ENCODE measurements around the gene CLC. TPM values are rescaled to one million over a fixed set of nuclear protein-coding genes. Genes with fewer than 3 reads are reported as not detected.

CLC gene
- polyA plus RNA-seq (2013, experiment 1 of 2): not detected
- polyA plus RNA-seq (2013, experiment 2 of 2): not detected

GRCh38 chr19:39737891-39738290 lies at the start of gene CLC:
Gene CLC, minus strand, starts transcription at chr19:39738029. Its CDS starts 77 bp downstream, at chr19:39737952.
- Histone ChIP-seq H3K4me3 (ENCODE audit: low read length in 2 of 2) (no peak within 1 kb of the TSS), H2BK12ac (ENCODE audit: low read length) (no peak within 1 kb of the TSS), H3K27ac (replicated peaks; ENCODE audit: low read length) (no peak within 1 kb of the TSS), H4K8ac (ENCODE audit: low read depth, low read length) (no peak within 1 kb of the TSS), H2AK5ac (ENCODE audit: low read depth, low read length) (no peak within 1 kb of the TSS), H4K91ac (ENCODE audit: low read depth, low read length, poor library complexity) (no peak within 1 kb of the TSS), H3K4me2 (ENCODE audit: insufficient read depth, low read length, poor library complexity, severe bottlenecking) (no peak within 1 kb of the TSS), H3K79me1 (ENCODE audit: low read depth, low read length) (no peaks in the 10 kb centered on the region), H2BK5ac (ENCODE audit: low read length) (no peak within 1 kb of the TSS), H3K36me3 (replicated peaks in 1 of 2; ENCODE audit: control insufficient read depth in 2 of 2, insufficient read depth in 2 of 2, low read length in 2 of 2) (no peaks in the 10 kb centered on the region), H3K27me3 (ENCODE audit: control insufficient read depth in 3 of 3, insufficient read depth in 3 of 3, low read depth in 1 of 3, low read length in 3 of 3) (peaks cover 0 to 11% (median 2%) of the 10 kb centered on the region in 3 experiments), H3K9ac (ENCODE audit: low read depth, low read length, poor library complexity) (no peak within 1 kb of the TSS), H2BK120ac (ENCODE audit: low read depth, low read length) (no peak within 1 kb of the TSS), H2AFZ (ENCODE audit: low read length) (no peak within 1 kb of the TSS), H3K23ac (ENCODE audit: low read depth, low read length, poor library complexity) (no peak within 1 kb of the TSS), H3K4ac (ENCODE audit: low read length) (no peak within 1 kb of the TSS), H3K14ac (ENCODE audit: low read length) (no peak within 1 kb of the TSS), H3K4me1 (ENCODE audit: control insufficient read depth in 2 of 2, insufficient read depth in 1 of 2, low read depth in 1 of 2, low read length in 2 of 2) (no peaks in the 10 kb centered on the region), H2BK15ac (ENCODE audit: low read length) (no peak within 1 kb of the TSS), H3K9me3 (replicated peaks in 1 of 2; ENCODE audit: control insufficient read depth in 2 of 2, insufficient read depth in 1 of 2, low read depth in 1 of 2, low read length in 2 of 2) (no peaks in the 10 kb centered on the region), H3K18ac (ENCODE audit: low read length) (no peak within 1 kb of the TSS)
- no peak for DNase-seq (ENCODE audit: low spot score)
- WGBS, 2 donors (ENCODE audit: extremely low coverage in 2 of 2, insufficient read length in 2 of 2, insufficient replicate concordance in 1 of 2): no CpG with 5 or more reads among the region's 3 CpGs

GRCh38 chr19:39780894-39781293 lies 43.1 kb upstream of the CLC start:
- no peak overlapping the region for H2BK5ac ChIP-seq (ENCODE audit: low read length)
- no peaks in the 10 kb centered on the region for H3K79me1 ChIP-seq (ENCODE audit: low read depth, low read length)
- H3K9me3 ChIP-seq (replicated peaks in 1 of 2; ENCODE audit: control insufficient read depth in 2 of 2, insufficient read depth in 1 of 2, low read depth in 1 of 2, low read length in 2 of 2): no peaks in the 10 kb centered on the region
- no peak overlapping the region for H2AFZ ChIP-seq (ENCODE audit: low read length)
- H3K14ac ChIP-seq (ENCODE audit: low read length): no peak overlapping the region
- no peak overlapping the region for H2BK120ac ChIP-seq (ENCODE audit: low read depth, low read length)
- no peak overlapping the region for H2AK5ac ChIP-seq (ENCODE audit: low read depth, low read length)
- H3K4me1 ChIP-seq (ENCODE audit: control insufficient read depth in 2 of 2, insufficient read depth in 1 of 2, low read depth in 1 of 2, low read length in 2 of 2): no peaks in the 10 kb centered on the region
- H4K8ac ChIP-seq (ENCODE audit: low read depth, low read length): no peak overlapping the region
- H3K23ac ChIP-seq (ENCODE audit: low read depth, low read length, poor library complexity): no peak overlapping the region
- H3K27me3 ChIP-seq (ENCODE audit: control insufficient read depth in 3 of 3, insufficient read depth in 3 of 3, low read depth in 1 of 3, low read length in 3 of 3): peaks cover 0 to 32% (median 0%) of the 10 kb centered on the region in 3 experiments
- no peak overlapping the region for H3K27ac ChIP-seq (replicated peaks; ENCODE audit: low read length)
- no peak overlapping the region for H2BK12ac ChIP-seq (ENCODE audit: low read length)
- H2BK15ac ChIP-seq (ENCODE audit: low read length): no peak overlapping the region
- H3K36me3 ChIP-seq (replicated peaks in 1 of 2; ENCODE audit: control insufficient read depth in 2 of 2, insufficient read depth in 2 of 2, low read length in 2 of 2): no peaks in the 10 kb centered on the region
- no CpG with 5 or more reads among the region's 3 CpGs for WGBS, 2 donors (ENCODE audit: extremely low coverage in 2 of 2, insufficient read length in 2 of 2, insufficient replicate concordance in 1 of 2)
- H3K9ac ChIP-seq (ENCODE audit: low read depth, low read length, poor library complexity): no peak overlapping the region
- no peak overlapping the region for H3K4me3 ChIP-seq (ENCODE audit: low read length in 2 of 2)
- H3K4ac ChIP-seq (ENCODE audit: low read length): no peak overlapping the region
- H3K18ac ChIP-seq (ENCODE audit: low read length): no peak overlapping the region
- no peak for DNase-seq (ENCODE audit: low spot score)
- no peak overlapping the region for H4K91ac ChIP-seq (ENCODE audit: low read depth, low read length, poor library complexity)
- no peak overlapping the region for H3K4me2 ChIP-seq (ENCODE audit: insufficient read depth, low read length, poor library complexity, severe bottlenecking)

DNA sequence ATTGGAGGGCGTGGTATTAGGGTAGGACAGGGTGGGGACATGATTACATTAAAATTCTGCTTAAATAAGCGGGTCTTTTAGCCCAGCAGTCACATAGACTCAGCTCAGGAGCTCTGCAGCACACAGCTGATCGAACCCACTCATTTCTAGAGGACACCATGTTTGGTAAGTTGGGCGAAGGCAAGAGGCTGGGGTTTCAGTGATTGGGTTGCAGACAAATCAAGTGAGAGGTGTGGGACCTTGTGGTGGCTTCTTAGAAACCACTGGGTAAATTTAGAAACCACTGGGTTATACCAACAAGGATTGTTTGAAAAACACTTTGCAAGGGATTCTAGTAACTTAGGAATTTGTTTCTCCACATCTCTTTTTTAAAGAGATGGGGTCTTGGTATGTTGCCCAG lies 40.9 kb upstream of the CLC start, which contains the start of gene LEUTX:
LEUTX (plus strand) TSS at position 92 of the 400 bp plus-strand sequence; CDS start at position 159, 67 bp downstream.
- Histone ChIP-seq H3K9me3 (replicated peaks in 1 of 2; ENCODE audit: control insufficient read depth in 2 of 2, insufficient read depth in 1 of 2, low read depth in 1 of 2, low read length in 2 of 2) (no peaks in the 10 kb centered on the region), H3K9ac (ENCODE audit: low read depth, low read length, poor library complexity) (no peak within 1 kb of the TSS), H2AFZ (ENCODE audit: low read length) (no peak within 1 kb of the TSS), H2BK15ac (ENCODE audit: low read length) (no peak within 1 kb of the TSS), H3K4me2 (ENCODE audit: insufficient read depth, low read length, poor library complexity, severe bottlenecking) (no peak within 1 kb of the TSS), H3K23ac (ENCODE audit: low read depth, low read length, poor library complexity) (no peak within 1 kb of the TSS), H2BK5ac (ENCODE audit: low read length) (no peak within 1 kb of the TSS), H2BK120ac (ENCODE audit: low read depth, low read length) (no peak within 1 kb of the TSS), H4K8ac (ENCODE audit: low read depth, low read length) (no peak within 1 kb of the TSS), H3K18ac (ENCODE audit: low read length) (no peak within 1 kb of the TSS), H3K27ac (replicated peaks; ENCODE audit: low read length) (no peak within 1 kb of the TSS), H2BK12ac (ENCODE audit: low read length) (no peak within 1 kb of the TSS), H3K4ac (ENCODE audit: low read length) (no peak within 1 kb of the TSS), H3K27me3 (ENCODE audit: control insufficient read depth in 3 of 3, insufficient read depth in 3 of 3, low read depth in 1 of 3, low read length in 3 of 3) (peaks cover 0 to 27% (median 0%) of the 10 kb centered on the region in 3 experiments), H2AK5ac (ENCODE audit: low read depth, low read length) (no peak within 1 kb of the TSS), H3K14ac (ENCODE audit: low read length) (no peak within 1 kb of the TSS), H3K4me1 (ENCODE audit: control insufficient read depth in 2 of 2, insufficient read depth in 1 of 2, low read depth in 1 of 2, low read length in 2 of 2) (no peaks in the 10 kb centered on the region), H3K4me3 (ENCODE audit: low read length in 2 of 2) (no peak within 1 kb of the TSS), H3K79me1 (ENCODE audit: low read depth, low read length) (no peaks in the 10 kb centered on the region), H3K36me3 (replicated peaks in 1 of 2; ENCODE audit: control insufficient read depth in 2 of 2, insufficient read depth in 2 of 2, low read length in 2 of 2) (no peaks in the 10 kb centered on the region), H4K91ac (ENCODE audit: low read depth, low read length, poor library complexity) (no peak within 1 kb of the TSS)
- WGBS, 2 donors (ENCODE audit: extremely low coverage in 2 of 2, insufficient read length in 2 of 2, insufficient replicate concordance in 1 of 2): no CpG with 5 or more reads among the region's 4 CpGs
- no peak for DNase-seq (ENCODE audit: low spot score)

DNA sequence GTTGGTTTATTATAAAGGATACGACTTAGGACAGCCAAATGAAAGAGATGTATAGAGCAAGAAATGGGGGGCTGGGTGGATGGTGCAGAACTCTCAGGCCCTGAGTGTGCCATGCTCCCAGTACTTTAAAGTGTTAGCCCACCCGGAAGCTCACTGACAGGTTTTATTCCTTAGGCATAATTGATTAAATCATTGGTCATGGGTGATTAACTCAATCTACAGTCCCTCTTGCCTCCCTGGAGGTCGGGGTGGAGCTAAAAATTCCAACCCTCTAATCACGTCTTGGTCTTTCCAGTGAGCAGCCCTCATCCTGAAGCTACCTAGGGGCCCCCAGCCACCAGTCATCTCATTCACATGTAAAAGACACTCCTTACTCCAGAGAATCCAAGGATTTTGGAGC lies 31.0 kb upstream of the CLC start:
- Histone ChIP-seq H3K79me1 (ENCODE audit: low read depth, low read length) (no peaks in the 10 kb centered on the region), H3K27me3 (ENCODE audit: control insufficient read depth in 3 of 3, insufficient read depth in 3 of 3, low read depth in 1 of 3, low read length in 3 of 3) (no peaks in the 10 kb centered on the region)
- no CpG with 5 or more reads among the region's 4 CpGs for WGBS, 2 donors (ENCODE audit: extremely low coverage in 2 of 2, insufficient read length in 2 of 2, insufficient replicate concordance in 1 of 2)

More for the DNA sequence above, 31.0 kb upstream of the CLC start:
- no peak overlapping the region for H2AK5ac ChIP-seq (ENCODE audit: low read depth, low read length)
- no peak overlapping the region for H3K9ac ChIP-seq (ENCODE audit: low read depth, low read length, poor library complexity)
- H3K4me2 ChIP-seq (ENCODE audit: insufficient read depth, low read length, poor library complexity, severe bottlenecking): no peak overlapping the region
- H3K23ac ChIP-seq (ENCODE audit: low read depth, low read length, poor library complexity): no peak overlapping the region
- no peak for DNase-seq (ENCODE audit: low spot score)
- H3K4ac ChIP-seq (ENCODE audit: low read length): no peak overlapping the region
- no peak overlapping the region for H2BK12ac ChIP-seq (ENCODE audit: low read length)
- H3K4me1 ChIP-seq (ENCODE audit: control insufficient read depth in 2 of 2, insufficient read depth in 1 of 2, low read depth in 1 of 2, low read length in 2 of 2): no peaks in the 10 kb centered on the region
- no peak overlapping the region for H2AFZ ChIP-seq (ENCODE audit: low read length)
- no peak overlapping the region for H2BK120ac ChIP-seq (ENCODE audit: low read depth, low read length)
- no peak overlapping the region for H4K91ac ChIP-seq (ENCODE audit: low read depth, low read length, poor library complexity)
- H3K18ac ChIP-seq (ENCODE audit: low read length): no peak overlapping the region
- H2BK5ac ChIP-seq (ENCODE audit: low read length): no peak overlapping the region
- H4K8ac ChIP-seq (ENCODE audit: low read depth, low read length): no peak overlapping the region
- H3K27ac ChIP-seq (replicated peaks; ENCODE audit: low read length): no peak overlapping the region
- H2BK15ac ChIP-seq (ENCODE audit: low read length): no peak overlapping the region
- H3K36me3 ChIP-seq (replicated peaks in 1 of 2; ENCODE audit: control insufficient read depth in 2 of 2, insufficient read depth in 2 of 2, low read length in 2 of 2): no peaks in the 10 kb centered on the region
- no peak overlapping the region for H3K4me3 ChIP-seq (ENCODE audit: low read length in 2 of 2)
- H3K14ac ChIP-seq (ENCODE audit: low read length): no peak overlapping the region
- H3K9me3 ChIP-seq (replicated peaks in 1 of 2; ENCODE audit: control insufficient read depth in 2 of 2, insufficient read depth in 1 of 2, low read depth in 1 of 2, low read length in 2 of 2): peaks cover 0 to 4% of the 10 kb centered on the region in 2 donors

Data from neuronal stem cell (in vitro differentiated cells).